ENCODE measurements around the gene GTF2H4.

- TF ChIP-seq CTCF (IDR thresholded peaks at IDR 0.05; ENCODE audit: low read depth, low read length): no peak
- no peak for TF ChIP-seq EZH2phosphoT487 (IDR thresholded peaks at IDR 0.05; ENCODE audit: low read depth)
Observed at GRCh38 chr6:30945281-30945680, 37.3 kb downstream of the GTF2H4 start.

Measured in OCI-LY3 (cell line).